ENCODE measurements around the gene MTMR12.

GRCh38 chr5:32263684-32264083 lies 49.1 kb downstream of the MTMR12 start:
- TF ChIP-seq EZH2 (IDR thresholded peaks at IDR 0.05; ENCODE audit: borderline replicate concordance, low read depth, low read length, severe bottlenecking) = no peak
- no peak for TF ChIP-seq CTCF (IDR thresholded peaks at IDR 0.05; ENCODE audit: borderline replicate concordance, extremely low read depth, low read length, poor library complexity, severe bottlenecking)
